Measurements from ENCODE around the gene KCNN3.

KCNN3 gene

DNA sequence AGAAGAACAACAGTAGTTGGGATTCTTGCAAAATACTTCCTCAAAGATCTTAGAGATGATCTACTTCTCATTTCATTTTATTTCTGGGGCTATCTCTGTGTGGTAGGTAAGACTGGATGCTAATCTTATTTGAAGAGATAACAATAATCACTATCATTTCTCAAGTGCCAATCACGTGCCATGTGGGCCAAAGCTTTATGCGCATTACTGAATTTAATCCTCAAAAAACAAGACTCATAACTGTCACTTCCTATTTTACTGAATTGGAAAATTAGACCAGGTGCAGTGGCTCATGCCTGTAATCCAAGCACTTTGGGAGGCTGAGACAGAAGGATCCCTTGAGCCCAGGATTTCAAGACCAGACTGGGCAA is 121.7 kb downstream of the KCNN3 start:
- DNase-seq (ENCODE audit: low spot score), result no peak

- DNase-seq (ENCODE audit: low spot score), result no peak
These were observed 122.2 kb downstream of the KCNN3 start for GRCh38 chr1:154747740-154748404.

DNA sequence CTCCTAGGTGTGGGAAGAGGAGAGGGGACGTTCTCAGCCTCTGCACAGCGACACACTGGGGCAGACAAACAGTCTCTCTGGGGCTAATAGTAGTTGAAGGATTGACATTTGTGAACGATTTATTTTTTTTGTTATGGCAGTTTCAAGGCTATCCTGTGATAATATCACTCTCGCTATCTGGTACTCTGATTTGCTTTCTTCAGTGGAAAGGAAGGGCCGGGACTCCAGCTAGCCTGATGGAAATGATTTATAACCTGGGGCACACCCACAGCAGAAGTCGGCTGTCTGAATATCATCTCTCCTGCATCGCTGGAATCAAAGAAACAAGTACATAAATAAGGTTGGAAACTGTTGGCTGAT is 122.7 kb downstream of the KCNN3 start:
- DNase-seq (ENCODE audit: low spot score), result no peak

- DNase-seq (ENCODE audit: low spot score), result no peak
These were observed 123.3 kb downstream of the KCNN3 start for GRCh38 chr1:154746622-154747299.

DNA sequence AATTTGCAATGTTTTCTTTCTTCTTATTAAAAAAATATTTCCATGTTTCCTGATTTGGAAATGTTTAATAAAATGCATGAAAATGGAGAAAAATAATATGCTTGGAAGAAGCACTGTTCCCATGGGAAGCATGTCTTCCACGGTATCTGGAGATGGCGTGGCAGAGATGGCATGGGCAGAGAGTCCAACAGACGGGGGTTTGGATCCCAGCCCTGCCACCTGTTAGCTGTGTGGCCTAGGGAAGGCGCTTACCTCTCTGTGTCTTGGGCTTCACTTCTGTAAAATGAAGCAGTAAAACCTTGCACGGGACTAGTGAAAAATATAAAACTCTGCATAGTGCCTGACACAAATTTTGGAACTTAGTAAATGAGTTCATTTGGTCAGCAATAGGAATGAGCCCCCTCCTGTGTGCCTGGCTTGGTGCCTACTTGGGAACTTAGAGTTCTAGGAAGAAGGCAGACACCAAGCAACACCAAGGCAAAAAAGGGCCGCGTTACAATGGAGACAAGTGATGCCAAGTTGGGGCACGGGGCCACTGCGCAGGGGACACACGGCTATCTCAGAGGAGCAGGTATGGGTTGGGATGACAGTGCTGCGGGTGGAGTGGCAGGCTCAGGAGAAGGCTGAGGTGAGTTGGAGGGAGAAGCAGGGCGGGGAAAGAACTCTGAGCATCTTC is 124.2 kb downstream of the KCNN3 start:
- DNase-seq (ENCODE audit: low spot score), result no peak

DNA sequence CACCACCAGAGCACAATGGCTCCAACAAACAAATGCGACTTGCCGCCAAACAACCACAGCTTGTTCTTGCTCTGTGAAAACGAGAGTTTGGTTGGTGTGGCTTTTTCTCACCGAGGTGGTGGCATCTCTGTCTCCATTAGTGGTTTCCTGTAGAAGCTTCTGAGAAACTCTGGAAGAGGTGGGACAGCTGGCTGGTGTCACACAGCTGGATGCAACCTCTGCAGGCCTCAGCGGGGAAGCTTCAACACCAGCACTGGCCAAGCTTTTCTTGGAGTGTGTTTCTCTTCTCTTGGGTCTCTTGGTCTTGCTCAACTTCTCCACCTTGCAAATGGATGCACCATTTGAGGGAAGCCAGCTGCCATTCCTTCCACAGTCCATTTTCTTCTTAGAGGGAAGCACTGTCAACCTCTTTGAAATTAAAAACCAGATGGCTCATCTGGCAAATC is 124.8 kb downstream of the KCNN3 start:
- DNase-seq (ENCODE audit: low spot score), result no peak

GRCh38 chr1:154744352-154745035 is 125.6 kb downstream of the KCNN3 start:
- DNase-seq (ENCODE audit: low spot score), result no peak

DNA sequence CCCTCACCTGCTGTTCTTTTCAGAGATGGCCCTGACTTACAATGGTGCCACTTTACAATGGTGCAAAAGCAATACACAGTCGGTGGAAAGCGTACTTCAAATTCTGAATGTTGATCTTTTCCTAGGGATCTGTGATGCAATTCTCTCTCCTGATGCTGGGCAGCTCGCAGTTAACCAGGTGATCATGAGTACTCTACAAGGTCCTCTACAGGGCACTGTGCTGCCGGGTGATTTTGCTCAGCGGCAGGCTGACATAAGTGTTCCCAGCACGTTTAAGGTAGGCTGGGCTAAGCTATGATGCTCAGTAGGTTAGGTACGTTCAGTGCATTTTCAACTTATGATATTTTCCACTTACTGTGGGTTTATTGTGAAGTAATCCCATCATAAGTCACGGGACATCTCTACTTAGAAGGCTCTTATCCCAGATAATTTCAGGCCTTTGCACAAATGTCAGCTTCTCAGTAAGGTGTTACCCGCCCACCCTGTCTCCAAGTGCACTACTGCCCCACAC is 126.5 kb downstream of the KCNN3 start:
- no peak for DNase-seq (ENCODE audit: low spot score)

GRCh38 chr1:154742606-154743005 is 127.5 kb downstream of the KCNN3 start:
- no peak for DNase-seq (ENCODE audit: low spot score)

- no peak for DNase-seq (ENCODE audit: low spot score)
These were observed 128.2 kb downstream of the KCNN3 start for GRCh38 chr1:154741741-154742495.

DNA sequence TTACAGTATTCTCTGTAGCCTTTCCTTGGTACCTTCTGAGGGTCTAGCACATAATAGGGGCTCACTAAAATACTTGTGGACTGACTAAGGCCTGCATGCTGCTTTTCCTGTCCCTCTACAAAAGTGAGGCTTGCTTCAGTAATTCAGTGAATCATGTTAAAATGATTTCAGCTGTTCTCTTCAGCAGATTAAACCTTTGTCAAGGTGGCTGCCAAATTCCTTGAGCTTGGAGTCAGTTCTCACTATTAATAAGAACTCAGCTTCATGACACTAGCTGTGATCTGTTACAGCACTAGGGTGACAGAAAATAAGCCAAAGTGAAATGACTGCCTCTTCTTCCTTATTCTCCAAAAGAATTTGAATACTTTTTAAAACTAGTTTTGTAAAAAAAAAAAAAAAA is 128.8 kb downstream of the KCNN3 start:
- no peak for DNase-seq (ENCODE audit: low spot score)

DNA sequence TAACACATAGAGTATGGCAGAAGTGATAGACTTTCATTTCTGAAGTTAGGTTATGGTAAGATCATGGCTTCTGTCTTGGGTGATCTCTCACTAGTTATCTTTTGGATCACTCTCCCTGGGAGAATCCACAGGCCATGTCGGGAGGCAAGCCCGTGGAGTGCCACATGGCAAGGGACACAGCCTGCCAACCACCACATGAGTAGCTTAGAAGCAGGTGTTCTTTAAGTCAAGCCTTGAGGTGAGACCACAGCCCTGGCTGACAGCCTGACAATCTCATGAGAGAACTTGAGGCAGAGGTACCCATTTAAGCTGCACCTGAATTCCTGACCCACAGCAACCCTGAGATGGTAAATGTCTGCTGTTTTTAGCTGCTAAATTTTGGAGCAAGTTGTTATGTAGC is 130.4 kb downstream of the KCNN3 start:
- DNase-seq (ENCODE audit: low spot score), result no peak

- peak; percentile 28 for DNase-seq (ENCODE audit: low spot score)
These were observed 133.2 kb downstream of the KCNN3 start for GRCh38 chr1:154736841-154737240.

DNA sequence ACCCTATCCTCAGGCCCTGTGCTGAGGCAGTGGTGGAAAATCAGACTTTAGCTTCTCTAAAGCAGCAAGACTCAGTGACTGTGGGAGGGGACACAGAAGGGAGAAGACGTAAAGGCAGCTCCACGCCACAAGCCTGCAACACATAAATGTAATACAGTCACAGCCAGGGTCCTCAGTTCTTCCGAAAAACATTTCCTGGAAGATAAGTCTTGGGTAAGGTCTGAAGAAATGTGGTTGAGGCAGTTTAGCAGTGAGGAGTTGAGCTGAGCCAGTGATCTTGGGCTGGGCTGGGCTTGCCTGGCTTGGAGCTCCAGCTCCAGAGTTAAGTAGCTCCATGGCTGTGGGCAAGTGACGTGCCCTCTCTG is 134.3 kb downstream of the KCNN3 start:
- DNase-seq (ENCODE audit: low spot score), result no peak

DNA sequence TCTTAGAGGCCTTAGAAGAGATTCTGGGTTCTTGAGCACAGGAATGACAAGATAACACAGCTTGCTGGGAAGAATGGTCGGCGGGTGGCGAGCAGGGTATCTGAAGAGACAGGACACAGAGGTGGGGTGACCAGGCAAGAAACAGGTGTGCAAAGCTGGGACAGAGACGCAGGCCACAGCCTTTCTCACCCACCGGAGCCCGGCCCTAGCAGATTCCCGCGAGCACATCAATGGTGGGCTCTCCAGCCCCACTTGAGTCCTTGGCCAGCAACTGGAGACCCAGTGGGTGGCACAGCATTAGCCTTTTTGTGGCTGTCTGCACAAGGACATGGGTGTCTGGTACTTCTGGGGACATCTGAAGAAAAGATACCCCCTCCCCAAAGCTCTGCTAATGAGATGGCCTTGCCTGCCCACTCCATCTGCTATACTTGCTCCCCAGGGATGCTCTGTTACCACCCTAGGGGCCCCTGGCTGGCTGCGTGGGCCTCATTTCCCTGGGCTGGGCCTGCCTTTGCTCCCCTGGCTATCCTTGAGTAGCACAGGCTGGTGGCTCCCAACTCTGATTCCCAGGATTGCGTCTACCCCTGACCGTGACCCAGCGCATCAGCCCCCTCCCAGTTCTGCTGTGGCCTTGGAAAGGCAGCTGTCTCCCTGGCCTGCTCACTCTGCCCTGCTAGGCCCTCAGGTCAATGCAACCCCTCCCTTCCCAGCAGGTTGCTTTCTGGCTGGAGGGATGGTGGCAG is 134.8 kb downstream of the KCNN3 start:
- DNase-seq (ENCODE audit: low spot score), result no peak

- DNase-seq (ENCODE audit: low spot score), result no peak
These were observed 136.5 kb downstream of the KCNN3 start for GRCh38 chr1:154733621-154734020.

DNA sequence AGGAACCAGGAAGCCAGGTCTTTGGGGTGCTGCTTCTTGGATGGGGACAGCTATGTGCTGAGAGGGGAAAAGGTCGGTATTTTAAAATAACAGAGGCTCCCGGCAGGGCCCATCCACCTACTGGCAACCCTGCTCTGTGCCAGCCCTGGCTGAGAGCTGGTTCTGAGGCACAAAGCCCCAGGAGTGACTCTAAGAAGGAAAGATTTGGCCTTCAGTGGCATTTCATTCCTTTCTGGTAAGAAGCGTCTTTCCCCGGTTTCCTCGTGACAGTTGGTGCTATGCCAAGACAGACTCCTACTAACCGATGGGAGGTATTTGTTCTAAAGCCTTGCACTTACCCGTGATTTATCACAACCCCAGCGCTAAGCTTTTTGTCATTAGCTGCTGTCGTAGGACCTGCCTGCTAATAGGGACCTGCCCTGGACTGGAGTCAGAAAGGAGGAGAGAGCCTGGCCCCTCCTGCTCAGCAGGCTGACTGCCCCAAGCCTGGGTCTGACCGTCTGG is 139.0 kb downstream of the KCNN3 start:
- DNase-seq (ENCODE audit: low spot score), result peak; percentile 32

DNA sequence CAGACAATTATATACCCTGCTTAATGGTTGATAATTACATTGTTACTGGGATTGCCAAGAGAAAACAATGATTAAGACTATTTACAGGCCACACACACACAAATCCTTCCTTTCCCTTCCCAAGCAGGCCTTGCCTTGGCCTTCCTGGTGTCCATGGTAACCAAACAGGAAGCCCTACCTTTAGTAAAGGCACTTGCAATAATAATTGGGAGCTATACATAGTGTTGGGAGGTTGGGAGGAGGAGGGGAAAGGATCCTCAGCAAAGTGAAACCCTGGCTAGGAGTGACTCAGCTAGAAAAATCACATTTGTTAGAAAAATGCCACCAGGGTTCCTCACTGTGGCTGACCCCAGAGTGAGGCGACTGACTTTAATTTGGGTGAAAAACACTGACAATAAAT is 139.8 kb downstream of the KCNN3 start:
- DNase-seq (ENCODE audit: low spot score), result peak; percentile 30

DNA sequence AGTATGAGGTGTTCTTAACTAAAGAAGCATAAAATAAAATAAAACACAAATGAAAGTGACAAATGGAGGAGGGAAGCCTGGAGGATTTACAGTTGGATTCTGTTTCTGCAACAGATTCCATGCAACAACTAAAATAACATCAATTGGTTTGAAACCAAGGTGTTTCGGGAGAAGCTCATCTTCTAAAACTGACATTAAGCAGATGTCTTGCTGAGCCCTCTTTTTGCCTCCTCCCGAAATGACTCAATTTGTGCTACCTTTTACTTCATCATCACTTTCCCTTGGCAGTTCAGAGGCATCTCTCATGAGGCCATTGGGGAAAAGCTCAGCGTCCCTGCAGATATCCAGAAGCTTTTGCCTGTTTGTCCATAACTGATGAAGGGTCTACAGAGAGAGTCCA is 140.5 kb downstream of the KCNN3 start:
- no peak for DNase-seq (ENCODE audit: low spot score)

- no peak for DNase-seq (ENCODE audit: low spot score)
These were observed 141.0 kb downstream of the KCNN3 start for GRCh38 chr1:154729031-154729442.

All from AG08396 (cell line).